Activated CD4-positive, alpha-beta T cell treated with anti-CD3 and anti-CD28 coated beads, Interleukin-2, amount 10 ng/mL, durations not matched to agents 7 days and 5 days (primary cell): ENCODE measurements around the gene PSMC1. TPM values are rescaled to one million over a fixed set of nuclear protein-coding genes. Genes with fewer than 3 reads are reported as not detected.

Source experiments
- CTCF ChIA-PET: fragments of 350-600 bp; sonication (Branson Sonifier 250); formaldehyde crosslinking; loops from one replicate; lab custom pipeline; 2021; ENCODE audit warnings: antibody characterized with exemption; lab: Charles Lee
- POLR2A ChIA-PET: fragments of 350-600 bp; sonication (Branson Sonifier 250); formaldehyde crosslinking; loops from one replicate; lab custom pipeline; 2021; ENCODE audit warnings: antibody characterized with exemption; lab: Charles Lee
- DNase-seq: peaks from one replicate; pipeline ENCODE4 v3.0.0-alpha.2; 2020
- H3K27ac Mint-ChIP-seq: one replicate; pipeline ENCODE4 v1.8.0; 2021; ENCODE audit warnings: mild to moderate bottlenecking, moderate library complexity, mixed read lengths
- H3K27me3 Mint-ChIP-seq: one replicate; pipeline ENCODE4 v1.8.0; 2021; ENCODE audit warnings: mixed read lengths
- H3K36me3 Mint-ChIP-seq: one replicate; pipeline ENCODE4 v1.8.0; 2021; ENCODE audit warnings: low read depth, mixed read lengths
- H3K4me1 Mint-ChIP-seq: one replicate; pipeline ENCODE4 v1.8.0; 2021; ENCODE audit warnings: mixed read lengths
- H3K4me3 Mint-ChIP-seq: one replicate; pipeline ENCODE4 v1.8.0; 2021; ENCODE audit warnings: mild to moderate bottlenecking, moderate library complexity, mixed read lengths
- H3K9me3 Mint-ChIP-seq: one replicate; pipeline ENCODE4 v1.8.0; 2021; ENCODE audit warnings: mixed read lengths
- total RNA-seq, 2 experiments: library from RNA; stranded (reverse); gene quantifications; one replicate each; pipeline ENCODE4 v1.2.3, GENCODE V29; 2021

The PSMC1 gene
- total RNA-seq, 2 experiments from 2014 or later = 78.6 to 85.6 TPM

DNA sequence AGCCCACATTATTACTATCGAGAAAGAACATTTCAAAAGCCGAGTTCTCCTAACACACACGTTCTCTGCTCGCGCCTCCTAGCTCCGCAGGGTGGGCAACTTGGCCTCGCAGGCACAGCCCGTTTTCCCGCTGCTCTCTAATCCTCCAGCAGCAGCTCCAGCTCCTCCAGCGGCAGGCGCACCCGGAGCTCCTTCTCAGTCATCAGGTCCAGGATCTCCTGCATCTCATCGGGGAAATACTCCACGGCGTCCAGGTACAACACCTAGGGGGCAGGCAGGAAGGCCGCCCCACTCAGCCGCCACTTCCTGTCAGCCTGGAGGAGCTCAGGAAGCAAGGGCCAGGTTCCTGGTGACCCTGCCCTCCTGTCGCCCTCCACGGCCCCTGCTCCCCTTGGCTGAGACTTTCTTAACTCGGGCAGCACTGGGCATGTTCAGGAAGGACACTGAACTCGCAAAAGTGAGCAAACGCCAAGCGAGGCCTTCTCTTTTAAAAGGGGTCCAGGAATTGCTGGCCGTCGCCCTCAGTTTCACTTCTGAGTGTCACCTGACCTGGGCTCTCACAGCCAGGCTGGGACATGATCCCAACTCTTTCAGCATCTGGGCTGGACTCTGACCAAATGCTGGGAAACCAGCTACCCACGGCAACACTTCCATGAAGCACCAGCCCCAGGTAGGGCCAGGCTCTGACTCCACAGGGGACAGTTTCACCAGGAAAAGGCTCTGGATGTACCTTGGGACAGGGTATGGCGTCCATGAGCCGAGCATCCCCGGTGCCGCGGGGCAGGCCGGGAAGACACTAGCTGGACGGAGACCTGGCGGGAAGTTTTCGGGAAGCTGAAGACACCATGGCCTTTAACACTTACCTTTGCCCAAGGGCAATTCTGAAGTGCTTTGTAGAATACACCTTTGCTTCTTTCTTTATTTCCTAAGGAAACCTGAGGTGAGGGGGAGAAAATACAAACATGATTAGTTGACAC is 22.1 kb downstream of the PSMC1 start:
- POLR2A ChIA-PET = no interaction called here
- Mint-ChIP-seq H3K9me3 (no peaks in the 10 kb centered on the region), H3K4me3 (no peak overlapping the region), H3K27ac (no peak overlapping the region), H3K4me1 (peaks cover 17% of the 10 kb centered on the region), H3K27me3 (no peaks in the 10 kb centered on the region), H3K36me3 (peaks cover 9% of the 10 kb centered on the region)
- CTCF ChIA-PET = no interaction called here
- no peak for DNase-seq

DNA sequence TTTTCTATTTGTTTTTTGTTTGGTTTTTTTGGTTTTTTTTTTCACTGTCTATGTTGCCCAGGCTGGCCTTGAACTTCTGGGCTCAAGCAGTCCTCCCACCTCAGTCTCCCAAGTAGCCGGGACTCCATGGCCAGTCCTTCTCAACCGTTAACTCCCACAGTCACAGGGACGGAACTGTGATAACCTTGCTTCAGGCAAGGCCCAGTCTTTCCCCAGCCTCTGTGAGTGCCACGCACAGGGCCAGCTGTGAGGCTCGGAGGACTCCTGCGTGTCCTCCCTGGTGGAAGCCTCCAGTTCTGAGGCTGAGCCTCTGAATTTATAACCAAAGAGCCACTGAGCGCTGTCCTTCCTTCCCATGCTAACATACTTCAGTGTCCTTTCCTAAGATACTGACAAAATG is 23.7 kb downstream of the PSMC1 start:
- POLR2A ChIA-PET = no interaction called here
- no peak overlapping the region for H3K4me3 Mint-ChIP-seq
- H3K9me3 Mint-ChIP-seq = no peaks in the 10 kb centered on the region
- CTCF ChIA-PET = interaction anchor here (1.4 kb wide), 1 partner anchor 9 kb away, joined by 5 read pairs; no protein-coding TSS in a partner anchor
- peaks cover 6% of the 10 kb centered on the region for H3K4me1 Mint-ChIP-seq
- no peaks in the 10 kb centered on the region for H3K36me3 Mint-ChIP-seq
- H3K27me3 Mint-ChIP-seq = no peaks in the 10 kb centered on the region
- no peak overlapping the region for H3K27ac Mint-ChIP-seq
- no peak for DNase-seq

DNA sequence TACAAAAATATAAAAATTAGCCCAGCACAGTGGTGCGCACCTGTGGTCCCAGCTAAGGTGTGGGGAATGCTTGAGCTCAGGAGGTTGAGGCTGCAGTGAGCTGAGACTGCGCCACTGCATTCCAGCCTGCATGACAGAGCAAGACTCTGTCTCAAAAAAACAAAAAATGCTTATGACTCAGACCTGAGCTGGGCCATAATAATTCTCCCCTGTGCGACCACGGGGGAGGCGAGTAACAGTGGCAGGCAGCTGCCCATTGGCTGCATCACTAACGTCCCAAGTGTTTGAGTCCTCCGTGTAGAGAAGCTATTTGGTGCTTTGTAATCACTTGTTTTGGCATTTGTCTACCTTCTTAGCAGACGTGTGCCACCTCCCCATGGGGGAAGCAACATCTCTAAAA is 24.9 kb downstream of the PSMC1 start:
- Mint-ChIP-seq H3K4me3 (no peak overlapping the region), H3K27me3 (no peaks in the 10 kb centered on the region), H3K4me1 (no peaks in the 10 kb centered on the region), H3K27ac (no peak overlapping the region), H3K36me3 (peaks cover 6% of the 10 kb centered on the region), H3K9me3 (no peaks in the 10 kb centered on the region)
- POLR2A ChIA-PET = no interaction called here
- DNase-seq = no peak
- CTCF ChIA-PET = interaction anchor here (0.7 to 1.5 kb wide), 4 partner anchors 8 to 21 kb away, joined by 3 to 7 read pairs (median 4); no protein-coding TSS in a partner anchor

DNA sequence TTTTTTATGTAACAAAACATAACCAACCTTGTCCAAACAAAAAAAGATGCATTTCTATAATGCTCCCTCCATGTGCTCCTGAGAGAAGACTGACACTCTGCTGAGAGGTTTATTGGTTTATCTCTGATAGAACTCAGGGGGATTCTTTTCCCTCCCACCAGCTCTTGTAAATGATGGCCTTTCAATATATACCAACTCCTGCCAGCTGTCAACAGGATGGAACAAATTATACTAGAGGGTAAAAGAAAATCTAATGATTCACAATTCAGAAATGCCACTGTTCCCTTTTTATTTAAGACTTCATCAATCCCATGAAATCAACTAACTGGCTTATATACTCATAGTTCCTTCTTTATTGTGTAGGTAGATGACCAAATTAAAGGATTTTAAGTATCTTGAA is 25.4 kb downstream of the PSMC1 start:
- H3K27ac Mint-ChIP-seq = no peak overlapping the region
- POLR2A ChIA-PET = no interaction called here
- peaks cover 8% of the 10 kb centered on the region for H3K36me3 Mint-ChIP-seq
- no peaks in the 10 kb centered on the region for H3K9me3 Mint-ChIP-seq
- H3K27me3 Mint-ChIP-seq = no peaks in the 10 kb centered on the region
- no peaks in the 10 kb centered on the region for H3K4me1 Mint-ChIP-seq
- CTCF ChIA-PET = interaction anchor here (0.7 to 1.5 kb wide), 3 partner anchors 15 to 20 kb away, joined by 3 to 7 read pairs (median 4); no protein-coding TSS in a partner anchor
- DNase-seq = no peak
- no peak overlapping the region for H3K4me3 Mint-ChIP-seq

DNA sequence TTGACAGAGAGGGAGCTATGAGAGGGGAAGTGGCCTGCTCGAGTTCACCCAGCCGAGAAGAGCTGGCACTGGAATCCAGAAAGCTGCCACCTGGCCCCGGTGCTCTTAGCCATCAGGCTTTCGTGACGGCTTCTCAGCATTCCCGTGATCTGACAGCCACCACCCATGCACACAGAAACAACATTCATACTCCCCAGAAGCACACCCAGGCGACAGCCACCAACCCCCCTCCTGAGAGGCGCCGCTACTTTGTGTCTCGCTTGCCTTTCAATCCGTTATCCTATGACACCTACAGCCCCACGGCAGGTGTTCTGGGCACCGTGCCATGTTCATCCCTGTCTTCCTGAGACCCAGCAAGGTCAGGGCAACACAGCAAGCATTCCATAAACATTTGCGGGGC is 31.4 kb downstream of the PSMC1 start:
- Mint-ChIP-seq H3K9me3 (no peaks in the 10 kb centered on the region), H3K36me3 (peaks cover 20% of the 10 kb centered on the region), H3K4me3 (no peak overlapping the region), H3K27ac (no peak overlapping the region), H3K4me1 (no peaks in the 10 kb centered on the region), H3K27me3 (no peaks in the 10 kb centered on the region)
- CTCF ChIA-PET = interaction anchor here (1.5 to 2.3 kb wide), 2 partner anchors 11 to 21 kb away, joined by 3 to 6 read pairs; no protein-coding TSS in a partner anchor
- no peak for DNase-seq
- POLR2A ChIA-PET = no interaction called here

DNA sequence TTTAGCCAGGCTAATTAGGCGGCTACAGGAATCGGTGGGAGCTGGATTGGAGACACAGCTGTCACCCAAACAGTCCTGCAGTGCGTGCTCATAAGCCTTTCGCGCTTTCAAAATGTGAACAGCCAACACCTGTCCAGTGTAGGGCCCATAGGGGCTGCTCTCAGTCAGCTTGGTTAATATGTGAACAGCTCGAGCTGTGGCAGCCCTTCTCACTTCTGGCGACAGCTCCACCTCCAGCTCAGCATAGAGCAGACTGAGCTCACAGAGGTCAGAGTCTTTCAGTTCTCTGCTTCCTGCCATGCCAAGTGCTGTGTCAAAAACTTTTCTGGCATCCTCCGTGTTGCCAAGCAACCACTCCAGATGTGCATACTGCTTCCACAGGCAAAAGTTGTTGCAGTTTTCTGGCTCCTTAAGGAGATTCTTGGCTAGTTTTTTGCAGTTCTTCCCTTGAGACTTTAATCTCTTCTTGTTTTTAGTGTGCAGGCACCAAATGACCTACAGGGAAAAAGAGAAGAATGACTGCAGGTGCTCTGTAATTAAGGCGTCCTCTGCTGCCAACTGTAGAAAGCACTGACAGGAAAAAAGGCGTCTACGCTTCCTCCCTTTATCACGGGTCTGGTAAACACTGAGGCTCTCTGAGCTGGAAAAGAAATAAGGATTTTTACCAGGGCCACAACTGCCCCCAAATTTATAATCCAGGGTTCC is 32.5 kb downstream of the PSMC1 start:
- Mint-ChIP-seq H3K4me3 (no peak overlapping the region), H3K36me3 (peaks cover 20% of the 10 kb centered on the region), H3K27ac (no peak overlapping the region), H3K9me3 (no peaks in the 10 kb centered on the region), H3K27me3 (no peaks in the 10 kb centered on the region), H3K4me1 (no peaks in the 10 kb centered on the region)
- ChIA-PET POLR2A (no interaction called here), CTCF (interaction anchor here (1.0 to 1.6 kb wide), 6 partner anchors 8 to 111 kb away, joined by 3 to 5 read pairs (median 4); no protein-coding TSS in a partner anchor)
- no peak for DNase-seq

DNA sequence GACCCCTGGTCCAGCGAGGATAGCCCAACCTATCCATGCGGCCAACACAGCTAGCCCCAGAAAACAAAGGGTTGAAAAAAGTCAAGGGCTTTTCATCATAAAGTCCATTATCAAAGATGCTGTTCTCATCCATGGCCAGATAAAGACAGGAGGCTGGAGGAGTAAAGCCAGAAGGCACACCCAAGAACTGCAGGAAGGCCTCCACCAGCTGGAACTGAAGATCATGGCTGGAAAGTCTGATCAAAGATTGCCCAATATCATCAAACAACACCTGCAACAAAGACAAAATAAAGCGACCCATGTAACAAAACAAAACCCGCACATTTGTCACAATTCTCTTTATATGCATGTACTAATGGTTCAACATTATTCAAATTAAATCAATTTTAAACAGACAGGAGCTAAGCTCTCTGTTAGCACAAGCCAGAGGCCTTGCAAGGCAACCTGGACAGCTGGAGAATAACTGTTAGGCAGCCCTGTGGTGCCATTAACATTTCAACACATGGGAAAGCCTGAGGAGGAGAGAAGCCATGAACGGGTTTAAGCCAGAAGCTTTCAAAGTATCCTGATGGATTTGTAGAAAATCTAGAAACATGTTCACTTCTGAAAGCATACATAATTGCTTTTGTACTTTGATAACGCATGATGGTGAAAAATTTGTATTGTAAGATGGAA is 34.1 kb downstream of the PSMC1 start:
- ChIA-PET POLR2A (no interaction called here), CTCF (interaction anchor here (0.7 to 1.6 kb wide), 5 partner anchors 8 to 29 kb away, joined by 3 to 4 read pairs (median 3); no protein-coding TSS in a partner anchor)
- no peak overlapping the region for H3K27ac Mint-ChIP-seq

DNA sequence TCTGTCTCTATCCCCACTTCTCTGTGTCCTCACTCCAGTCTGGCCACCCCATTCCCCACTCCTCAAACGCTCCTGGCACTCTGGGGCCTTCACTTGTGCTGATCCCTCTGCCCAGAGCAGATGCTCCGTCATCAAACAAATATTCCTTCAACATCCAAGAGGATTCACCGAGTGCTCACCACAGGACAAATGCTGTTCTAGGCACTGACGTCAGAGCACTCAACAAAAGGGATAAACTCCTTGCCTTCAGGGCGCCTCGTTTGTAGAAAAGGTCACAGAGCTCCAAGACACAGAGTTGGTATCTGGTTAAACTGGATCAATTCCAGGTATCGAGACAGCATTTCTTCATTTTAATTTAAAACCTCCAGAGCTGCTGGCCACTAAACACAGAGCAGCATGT is 35.3 kb downstream of the PSMC1 start:
- Mint-ChIP-seq H3K27ac (no peak overlapping the region), H3K4me3 (no peak overlapping the region), H3K4me1 (no peaks in the 10 kb centered on the region), H3K9me3 (no peaks in the 10 kb centered on the region), H3K27me3 (no peaks in the 10 kb centered on the region), H3K36me3 (peaks cover 16% of the 10 kb centered on the region)
- POLR2A ChIA-PET = no interaction called here
- DNase-seq = no peak
- CTCF ChIA-PET = interaction anchor here (0.7 to 1.3 kb wide), 4 partner anchors 8 to 28 kb away, joined by 3 to 4 read pairs (median 3); no protein-coding TSS in a partner anchor

More for the DNA sequence above, 34.1 kb downstream of the PSMC1 start:
- Mint-ChIP-seq H3K36me3 (peaks cover 21% of the 10 kb centered on the region), H3K4me1 (no peaks in the 10 kb centered on the region), H3K4me3 (no peak overlapping the region), H3K27me3 (no peaks in the 10 kb centered on the region), H3K9me3 (no peaks in the 10 kb centered on the region)
- DNase-seq = no peak

DNA sequence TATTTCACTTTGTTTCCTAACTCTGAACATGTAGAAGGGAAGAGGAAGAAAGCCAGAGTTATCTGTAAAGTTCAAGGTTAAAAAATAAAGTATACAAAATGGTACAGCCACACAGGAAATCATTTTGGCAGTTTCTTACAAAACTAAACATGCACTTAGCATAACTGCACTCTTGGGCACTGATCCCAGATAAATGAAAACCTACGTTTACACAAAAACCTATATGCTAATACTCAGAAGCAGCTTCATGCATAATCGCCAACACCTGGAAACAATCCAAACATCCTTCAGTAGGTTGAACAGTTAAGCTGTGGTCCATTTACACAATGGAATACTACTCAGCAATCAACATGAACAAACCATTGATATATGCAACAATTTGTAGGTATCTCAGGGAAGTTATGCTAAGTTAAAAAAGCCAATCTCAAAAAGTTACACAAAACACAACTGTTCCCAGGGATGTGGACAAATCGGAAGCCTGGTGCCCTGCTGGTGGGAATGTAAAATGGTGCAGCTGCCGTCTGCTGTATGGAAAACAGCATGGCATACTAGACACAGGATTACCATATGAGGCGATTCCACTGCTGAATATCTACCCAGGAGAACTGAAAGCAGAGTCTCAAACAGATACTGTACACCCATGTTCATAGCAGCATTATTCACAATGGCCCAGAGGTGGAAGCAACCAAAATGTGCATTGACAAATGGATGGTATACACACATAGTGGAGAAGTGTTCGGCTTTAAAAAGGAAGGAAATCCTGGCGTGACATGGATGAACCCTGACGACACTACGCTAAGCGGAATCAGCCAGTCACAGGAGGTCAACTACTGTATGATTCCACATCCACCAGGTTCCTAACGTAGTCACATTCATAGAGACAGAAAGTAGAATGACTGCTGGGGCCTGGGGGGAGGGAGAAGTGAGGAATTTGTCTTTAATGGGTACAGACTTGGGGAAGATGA is 37.7 kb downstream of the PSMC1 start:
- H3K4me3 Mint-ChIP-seq = no peak overlapping the region
- POLR2A ChIA-PET = no interaction called here
- H3K27ac Mint-ChIP-seq = no peak overlapping the region
- H3K36me3 Mint-ChIP-seq = peaks cover 5% of the 10 kb centered on the region
- no peaks in the 10 kb centered on the region for H3K27me3 Mint-ChIP-seq
- H3K9me3 Mint-ChIP-seq = no peaks in the 10 kb centered on the region
- H3K4me1 Mint-ChIP-seq = no peaks in the 10 kb centered on the region
- no peak for DNase-seq
- CTCF ChIA-PET = interaction anchor here (1.3 kb wide), 1 partner anchor 9 kb away, joined by 3 read pairs; no protein-coding TSS in a partner anchor

DNA sequence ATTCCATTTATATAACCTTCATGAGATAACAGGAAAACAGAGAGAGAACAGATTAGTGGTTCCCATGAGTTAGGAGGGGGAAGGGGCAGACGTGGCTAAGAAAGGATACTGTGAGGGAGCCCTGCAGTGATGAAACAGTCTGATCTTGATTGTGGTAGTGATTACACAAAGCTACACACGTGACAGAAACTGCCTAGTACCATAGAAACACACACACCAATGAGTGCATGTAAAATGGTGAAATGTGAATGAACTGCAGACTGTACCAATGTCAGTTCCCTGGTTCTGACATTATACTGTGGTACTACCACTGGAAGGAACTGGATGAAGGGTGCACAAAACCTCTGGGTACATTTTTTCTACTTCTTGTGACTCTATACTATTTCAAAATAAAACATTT is 38.5 kb downstream of the PSMC1 start:
- peaks cover 5% of the 10 kb centered on the region for H3K36me3 Mint-ChIP-seq
- no peaks in the 10 kb centered on the region for H3K9me3 Mint-ChIP-seq
- DNase-seq = no peak
- H3K4me1 Mint-ChIP-seq = no peaks in the 10 kb centered on the region
- H3K27me3 Mint-ChIP-seq = no peaks in the 10 kb centered on the region
- ChIA-PET POLR2A (no interaction called here), CTCF (no interaction called here)
- H3K4me3 Mint-ChIP-seq = no peak overlapping the region
- no peak overlapping the region for H3K27ac Mint-ChIP-seq

DNA sequence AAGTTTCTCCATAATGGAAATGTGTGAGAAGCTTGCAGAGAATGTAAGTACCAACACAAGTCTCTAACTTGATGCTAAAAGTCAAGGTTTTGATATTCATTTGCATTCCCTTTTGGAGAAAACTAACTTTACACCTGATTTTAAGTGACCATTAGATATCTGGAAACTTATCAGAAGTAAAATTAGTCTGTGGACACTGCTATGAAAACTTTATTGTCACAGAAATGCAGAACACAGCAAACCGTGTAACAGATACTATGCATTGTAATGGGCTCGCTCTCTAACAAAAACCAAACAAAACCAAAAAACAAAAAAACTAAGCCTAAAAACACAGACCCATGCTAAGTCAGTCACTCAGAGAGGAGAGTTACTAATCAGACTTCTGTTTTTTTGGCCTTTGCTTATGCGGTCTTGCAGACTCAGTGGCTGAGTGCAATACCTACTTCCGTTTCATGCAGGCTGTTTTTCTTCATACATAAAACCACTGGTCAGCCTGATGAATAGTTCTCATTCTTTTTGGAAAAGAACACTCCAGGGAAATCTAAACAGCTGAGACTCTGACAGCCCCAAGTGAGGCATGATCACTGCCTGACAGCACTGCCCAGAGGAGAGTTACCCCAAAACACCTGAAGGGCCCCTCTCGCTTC is 39.6 kb downstream of the PSMC1 start:
- peaks cover 13% of the 10 kb centered on the region for H3K36me3 Mint-ChIP-seq
- DNase-seq = no peak
- POLR2A ChIA-PET = no interaction called here
- H3K4me1 Mint-ChIP-seq = peaks cover 6% of the 10 kb centered on the region
- no peak overlapping the region for H3K4me3 Mint-ChIP-seq
- no peaks in the 10 kb centered on the region for H3K27me3 Mint-ChIP-seq
- no peaks in the 10 kb centered on the region for H3K9me3 Mint-ChIP-seq
- no peak overlapping the region for H3K27ac Mint-ChIP-seq
- CTCF ChIA-PET = interaction anchor here (0.6 to 1.2 kb wide), 2 partner anchors 14 to 416 kb away, joined by 3 to 4 read pairs; no protein-coding TSS in a partner anchor
